NCI-H345 (cell line): Measurements from ENCODE around the gene PRXL2B.

Experiments
- DNase-seq: peaks from one replicate; lab custom pipeline; 2025; lab: John Stamatoyannopoulos, UW

The PRXL2B gene

GRCh38 chr1:2598329-2598931 is 11.9 kb downstream of the PRXL2B start:
- DNase-seq, result no peak

GRCh38 chr1:2601721-2602303 is 15.2 kb downstream of the PRXL2B start:
- DNase-seq, result no peak

GRCh38 chr1:2602311-2602835 is 15.8 kb downstream of the PRXL2B start:
- no peak for DNase-seq

- DNase-seq, result no peak
Observed at GRCh38 chr1:2602866-2603520, 16.4 kb downstream of the PRXL2B start.

GRCh38 chr1:2603521-2604155 is 17.1 kb downstream of the PRXL2B start:
- no peak for DNase-seq

- DNase-seq, result no peak
Observed at GRCh38 chr1:2604156-2604843, 17.7 kb downstream of the PRXL2B start.

- DNase-seq, result no peak
Observed at GRCh38 chr1:2604844-2605508, 18.4 kb downstream of the PRXL2B start.

GRCh38 chr1:2605509-2606395 is 19.2 kb downstream of the PRXL2B start:
- DNase-seq, result no peak

GRCh38 chr1:2606396-2606880 is 19.9 kb downstream of the PRXL2B start:
- no peak for DNase-seq

GRCh38 chr1:2606881-2607621 is 20.5 kb downstream of the PRXL2B start:
- DNase-seq, result no peak

- no peak for DNase-seq
Observed at GRCh38 chr1:2607641-2608091, 21.1 kb downstream of the PRXL2B start.

- DNase-seq, result no peak
Observed at GRCh38 chr1:2609319-2610035, 22.9 kb downstream of the PRXL2B start.

- DNase-seq, result peak; percentile 65
Observed at GRCh38 chr1:2610036-2610959, 23.7 kb downstream of the PRXL2B start.

GRCh38 chr1:2611031-2611501 is 24.5 kb downstream of the PRXL2B start:
- peak; percentile 88 for DNase-seq

GRCh38 chr1:2611621-2612437 is 25.3 kb downstream of the PRXL2B start:
- DNase-seq, result peak; percentile 82

- no peak for DNase-seq
Observed at GRCh38 chr1:2612591-2613365, 26.2 kb downstream of the PRXL2B start.
